Head of caudate nucleus (tissue), 42 donors: ENCODE data around the gene BRIP1.
A peak's percentile ranks its signal among the peaks of the same experiment; 100 is the strongest.

Experiments used
- DNase-seq, 42 donors: peaks; one replicate each; pipeline versions ENCODE4 v3.0.0 to v3.0.0-alpha.2; 2020 to 2021; ENCODE audit warnings: mixed read lengths in 7 of 42
- intact Hi-C: fragments of 100-400 bp; cut with DNase I; formaldehyde crosslinking; loops from one replicate; pipeline ENCODE4 v1.15.0; 2022

BRIP1 gene

DNA sequence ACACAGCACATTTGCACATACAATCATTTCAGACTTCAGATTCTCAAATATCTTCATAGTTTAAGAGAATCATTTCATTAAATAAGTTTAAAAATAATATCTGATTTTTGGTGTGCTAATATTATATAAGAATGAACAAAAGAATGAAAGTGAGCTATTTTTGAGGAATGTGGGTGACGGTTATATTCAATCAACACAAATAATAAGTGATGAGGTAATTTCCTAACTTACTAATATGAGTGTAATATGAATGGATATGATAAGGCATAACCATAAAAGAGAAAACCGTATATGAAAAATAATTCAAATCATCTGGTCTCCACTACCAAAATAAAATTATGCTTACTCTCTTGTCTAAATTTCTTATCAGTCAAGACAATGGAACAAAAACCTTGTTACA is 203.9 kb downstream of the BRIP1 start:
- intact Hi-C loops: no loop called here
- DNase-seq: no peak

DNA sequence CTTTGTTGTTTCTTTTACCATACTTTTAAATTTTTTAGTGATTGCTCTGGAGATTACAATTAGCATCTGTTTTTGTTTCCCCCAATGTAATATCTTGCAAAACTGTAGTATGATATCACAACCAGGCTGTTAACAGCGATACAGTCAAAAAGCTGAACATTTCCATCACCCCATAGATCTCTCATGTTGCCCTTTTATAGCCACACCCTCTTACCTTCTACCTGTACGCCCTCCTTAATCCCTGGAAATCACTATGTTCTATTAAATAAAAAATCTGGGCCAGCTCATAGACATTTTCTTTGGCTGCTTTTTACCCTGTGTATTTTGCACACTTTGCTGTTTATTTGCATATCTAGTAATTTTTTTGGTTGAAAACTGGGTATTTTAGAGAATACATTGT is 205.1 kb downstream of the BRIP1 start:
- DNase-seq: no peak
- intact Hi-C loops: no loop called here

DNA sequence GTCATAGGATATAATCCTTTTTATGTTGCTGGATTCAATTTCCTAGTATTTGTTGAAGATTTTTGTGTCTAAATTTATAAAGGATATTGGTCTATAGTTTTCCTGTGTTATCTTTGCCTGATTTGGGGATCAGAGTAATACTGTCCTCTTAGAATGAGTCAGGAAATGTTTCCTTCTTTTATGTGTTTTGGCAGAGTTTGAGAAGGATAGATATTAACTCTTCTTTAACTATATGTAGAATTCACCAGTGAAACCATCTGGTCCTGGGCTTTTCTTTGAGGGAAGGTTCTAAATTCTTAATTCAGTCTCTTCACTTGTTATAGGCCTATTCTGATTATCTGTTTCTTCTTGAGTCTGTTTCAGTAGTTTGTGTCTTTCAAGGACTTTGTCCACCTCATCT is 206.0 kb downstream of the BRIP1 start:
- intact Hi-C loops: no loop called here
- no peak for DNase-seq

DNA sequence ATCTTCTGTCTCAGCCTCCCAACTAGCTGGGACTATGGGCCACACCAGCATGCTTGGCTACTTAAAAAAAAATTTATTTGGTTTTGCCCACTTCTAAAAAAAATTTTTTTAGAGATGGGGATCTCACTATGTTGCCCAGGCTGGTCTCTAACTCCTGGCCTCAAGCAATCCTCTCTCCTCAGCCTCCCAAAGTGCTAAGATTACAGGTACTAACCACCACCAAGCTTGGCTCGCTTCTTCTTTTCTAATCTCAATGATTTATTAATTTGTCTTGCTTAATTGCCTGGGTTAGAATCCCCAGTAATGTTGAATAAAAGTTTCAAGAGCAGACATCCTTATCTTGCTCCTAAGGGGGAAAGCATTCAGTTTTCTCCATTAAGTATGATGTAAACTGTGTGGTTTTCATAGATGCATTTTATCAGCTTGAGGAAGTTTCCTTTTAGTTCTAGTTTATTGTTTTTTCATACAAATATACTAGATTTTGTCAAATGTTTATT is 206.6 kb downstream of the BRIP1 start:
- intact Hi-C loops: no loop called here
- no peak for DNase-seq

DNA sequence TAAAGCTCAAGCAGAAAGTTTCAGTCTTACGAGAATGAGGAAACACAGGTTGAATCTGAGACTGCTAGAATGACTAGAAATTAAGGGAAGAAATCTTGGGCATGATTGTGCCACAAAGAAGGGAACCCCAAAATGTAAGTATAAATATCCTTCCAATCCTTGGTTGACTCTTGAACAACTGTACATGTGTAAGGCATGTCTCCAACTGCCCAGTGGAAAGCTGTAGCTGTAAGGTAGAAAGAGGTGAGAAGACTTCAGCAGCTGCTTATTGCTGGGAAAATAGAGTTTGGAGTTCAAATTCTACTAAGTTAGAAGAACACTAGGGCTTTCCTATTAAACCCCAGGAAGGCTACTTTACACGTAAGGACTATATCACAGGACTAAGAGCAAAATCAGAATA is 212.6 kb downstream of the BRIP1 start:
- intact Hi-C loops: no loop called here
- no peak for DNase-seq

DNA sequence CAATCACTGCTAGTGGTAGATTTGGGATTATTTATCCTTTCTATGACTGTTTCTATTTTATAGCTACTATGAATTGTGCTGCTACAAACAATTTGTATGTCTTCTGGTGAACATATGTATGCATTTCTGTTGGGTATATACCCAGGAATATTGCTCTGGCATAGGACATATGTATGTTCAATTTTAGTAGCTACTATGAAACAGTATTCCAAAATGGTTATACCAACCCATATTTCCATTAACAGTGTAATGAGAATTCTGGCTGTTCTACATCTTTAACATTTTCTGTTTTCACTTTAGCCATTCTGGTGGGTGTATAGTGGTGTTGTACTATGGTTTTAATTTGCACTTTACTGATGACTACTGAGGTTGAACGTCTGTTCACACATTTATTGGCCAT is 214.7 kb downstream of the BRIP1 start:
- intact Hi-C loops: no loop called here
- no peak for DNase-seq

DNA sequence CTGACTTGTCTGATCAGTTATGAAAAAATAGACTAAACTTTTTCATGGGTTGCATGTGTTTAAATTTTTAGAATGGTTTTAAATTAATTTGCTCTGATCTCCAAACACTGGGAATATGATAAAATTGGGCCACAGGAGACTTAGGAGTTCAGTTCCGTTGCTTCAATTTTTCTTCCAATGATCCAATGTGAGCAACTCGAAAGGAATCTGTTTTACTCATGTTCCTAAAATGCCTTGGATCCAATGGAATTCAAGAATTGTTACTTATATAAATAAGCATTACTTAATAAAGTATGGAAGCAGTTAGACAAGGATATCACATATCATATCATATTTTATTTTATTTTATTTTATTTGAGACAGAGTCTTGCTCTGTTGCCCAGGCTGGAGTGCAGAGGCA is 216.3 kb downstream of the BRIP1 start:
- DNase-seq: no peak
- intact Hi-C loops: no loop called here

DNA sequence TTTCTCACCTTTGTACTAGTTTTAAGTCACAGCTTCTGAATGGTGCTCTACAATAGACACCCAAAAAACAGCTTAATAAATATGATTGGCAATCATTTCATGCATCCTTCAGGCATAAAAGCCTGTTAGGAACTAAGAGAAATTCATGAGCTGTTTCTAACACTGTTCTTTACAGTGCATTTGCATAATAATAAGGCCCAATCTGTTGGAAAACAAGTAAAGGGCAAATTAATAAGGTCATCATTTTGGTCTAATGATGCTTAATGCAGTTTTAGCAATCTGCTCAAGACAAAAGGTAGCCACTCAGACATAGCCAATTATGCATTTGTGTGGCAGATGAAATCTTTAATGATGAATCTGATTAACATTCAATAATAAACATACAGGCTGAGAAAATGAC is 216.8 kb downstream of the BRIP1 start:
- DNase-seq: no peak
- intact Hi-C loops: no loop called here

DNA sequence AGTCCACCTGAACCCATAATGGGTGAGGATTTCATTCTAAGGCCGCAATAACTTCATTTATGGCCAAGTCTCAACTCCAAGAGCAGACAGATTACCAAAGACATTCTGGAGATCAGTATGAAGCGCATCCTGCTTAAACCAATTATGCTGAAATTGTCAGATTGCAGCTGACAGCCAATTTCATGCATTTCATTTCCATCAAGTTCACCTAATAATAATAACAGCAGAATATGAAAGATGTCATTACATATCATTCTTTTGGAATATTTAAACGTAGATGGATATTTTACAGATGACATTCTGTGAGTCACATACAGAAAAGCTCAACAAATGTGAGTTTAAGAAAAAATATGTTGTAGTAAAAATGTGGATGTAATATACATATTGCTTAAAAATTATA is 217.4 kb downstream of the BRIP1 start:
- intact Hi-C loops: no loop called here
- DNase-seq: peak in 1 of 42 donors; percentile 7

DNA sequence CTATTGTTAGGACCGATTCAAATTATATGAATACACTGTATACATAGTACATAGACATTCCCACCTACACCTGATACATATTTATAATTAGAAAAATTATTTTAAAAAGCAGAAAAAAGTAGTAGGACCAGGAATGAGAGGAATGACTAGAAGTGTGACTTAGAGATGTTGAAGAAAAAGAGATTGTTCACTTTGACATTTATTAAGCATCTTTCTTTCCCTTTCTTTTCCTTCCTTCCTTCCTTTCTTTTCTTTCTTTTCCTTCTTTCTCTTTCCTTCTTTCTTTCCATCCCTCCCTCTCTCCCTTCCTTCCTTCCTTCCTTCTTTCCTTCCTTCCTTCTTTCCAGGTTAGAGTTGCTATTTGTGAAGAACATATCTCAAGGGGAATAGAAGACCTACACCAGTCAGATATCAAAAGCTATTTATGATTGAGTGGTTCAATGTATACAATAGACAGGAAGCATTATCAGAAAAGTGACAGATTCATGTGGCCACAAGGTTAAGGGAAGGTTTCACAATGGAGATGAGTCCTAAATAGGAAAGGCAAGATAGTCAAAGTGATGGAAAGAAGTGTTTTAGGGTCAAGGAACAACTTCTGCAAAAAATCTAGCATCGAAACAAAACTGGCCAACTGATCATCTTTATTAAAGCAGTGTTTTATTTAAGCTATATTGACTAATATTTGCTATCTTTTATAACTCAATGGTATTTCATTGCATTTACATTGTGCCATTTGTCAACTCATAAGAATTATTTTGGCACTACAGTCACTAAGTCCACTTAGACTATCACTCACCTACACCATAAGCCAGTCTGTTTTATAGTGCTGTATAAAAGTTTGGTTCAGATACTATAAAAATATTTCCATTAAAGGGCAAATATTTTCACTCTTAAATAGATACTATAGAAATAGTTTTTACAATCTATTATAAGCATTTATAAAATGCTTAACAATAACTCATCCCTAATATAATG is 218.2 kb downstream of the BRIP1 start:
- DNase-seq: no peak
- intact Hi-C loops: no loop called here

DNA sequence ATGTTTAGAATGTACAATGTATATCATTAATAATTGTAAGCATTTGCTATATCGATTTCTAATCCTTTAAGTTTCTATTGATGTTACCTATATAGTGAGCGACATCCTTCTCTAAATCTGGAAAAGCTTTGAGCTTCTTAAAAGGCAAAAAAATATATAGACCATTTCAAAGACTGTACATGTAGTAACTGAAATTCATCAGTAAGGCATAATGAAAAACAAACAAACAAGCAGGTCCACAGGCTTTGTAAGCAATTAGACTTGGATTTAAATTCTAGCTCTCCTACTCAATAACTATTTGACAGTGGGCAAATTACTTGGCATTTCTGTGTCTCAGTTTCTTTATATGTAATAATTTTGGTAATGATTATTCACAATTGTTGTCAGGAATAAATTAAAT is 220.6 kb downstream of the BRIP1 start:
- intact Hi-C loops: no loop called here
- no peak for DNase-seq

DNA sequence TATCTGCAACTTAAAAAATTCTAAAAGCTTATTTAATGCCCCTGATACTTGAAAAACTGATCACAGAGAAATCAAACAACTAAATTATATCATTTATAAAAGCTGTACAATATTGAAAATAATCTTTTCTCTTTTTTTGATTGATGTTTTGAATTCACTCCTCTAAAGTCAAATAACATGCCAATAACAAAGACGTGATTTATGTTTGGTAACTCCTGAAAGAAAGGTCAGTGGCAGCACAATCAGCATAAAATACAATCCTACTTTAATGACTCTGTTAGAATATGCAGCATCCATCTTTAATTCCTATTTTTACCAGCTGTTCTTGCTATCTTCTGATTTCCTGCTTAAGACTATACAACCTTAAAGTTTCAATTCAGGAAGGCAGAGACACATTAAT is 221.6 kb downstream of the BRIP1 start:
- DNase-seq: no peak
- intact Hi-C loops: no loop called here

DNA sequence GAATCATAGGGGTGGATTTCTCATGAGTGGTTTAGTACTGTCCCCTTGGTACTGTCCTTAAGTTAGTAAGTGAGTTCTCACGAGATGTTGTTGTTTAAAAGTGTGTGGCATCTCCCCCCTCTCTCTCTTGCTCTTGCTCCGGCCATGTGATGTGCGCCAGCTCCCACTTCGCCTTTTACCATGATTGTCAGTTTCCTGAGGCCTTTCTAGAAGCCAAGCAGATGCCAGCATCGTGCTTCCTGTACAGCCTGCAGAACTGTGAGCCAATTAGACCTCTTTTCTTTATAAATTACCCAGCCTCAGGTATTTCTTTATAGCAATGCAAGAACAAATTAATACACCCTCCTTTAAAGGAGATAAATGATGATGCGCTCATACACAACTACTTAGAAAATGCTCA is 222.2 kb downstream of the BRIP1 start:
- DNase-seq: no peak
- intact Hi-C loops: no loop called here

DNA sequence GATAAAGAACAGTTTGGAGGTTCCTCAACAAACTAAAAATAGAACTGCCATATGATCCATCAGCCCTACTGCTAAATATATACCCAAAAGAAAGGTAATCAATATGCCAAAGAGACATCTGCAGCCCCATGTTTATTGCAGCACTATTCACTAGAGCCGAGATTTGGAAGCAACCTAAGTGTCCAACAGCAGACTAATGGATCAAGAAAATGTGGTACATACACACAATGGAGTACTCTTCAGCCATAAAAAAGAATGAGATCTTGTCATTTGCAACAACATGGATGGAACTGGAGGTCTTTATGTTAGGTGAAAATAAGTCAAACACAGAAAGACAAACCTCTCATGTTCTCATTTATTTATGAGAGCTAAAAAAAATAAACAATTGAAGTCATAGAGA is 223.5 kb downstream of the BRIP1 start:
- DNase-seq: no peak
- intact Hi-C loops: no loop called here

DNA sequence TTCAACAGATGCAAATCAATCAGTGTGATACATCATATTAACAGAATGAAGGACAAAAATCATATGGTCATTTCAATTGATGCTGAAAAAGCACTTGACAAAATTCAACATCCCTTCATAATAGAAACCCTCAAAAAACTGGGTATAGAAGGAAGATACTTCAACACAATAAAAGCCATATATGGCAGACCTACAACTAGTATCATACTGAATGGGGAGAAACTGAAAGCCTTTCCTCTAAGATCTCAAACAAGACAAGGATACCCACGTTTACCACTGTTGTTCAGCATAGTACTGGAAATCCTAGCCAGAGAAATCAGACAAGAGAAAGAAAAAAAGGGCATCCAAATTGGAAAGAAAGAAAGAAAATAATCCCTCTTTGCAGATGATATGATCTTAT is 225.2 kb downstream of the BRIP1 start:
- intact Hi-C loops: no loop called here
- no peak for DNase-seq

DNA sequence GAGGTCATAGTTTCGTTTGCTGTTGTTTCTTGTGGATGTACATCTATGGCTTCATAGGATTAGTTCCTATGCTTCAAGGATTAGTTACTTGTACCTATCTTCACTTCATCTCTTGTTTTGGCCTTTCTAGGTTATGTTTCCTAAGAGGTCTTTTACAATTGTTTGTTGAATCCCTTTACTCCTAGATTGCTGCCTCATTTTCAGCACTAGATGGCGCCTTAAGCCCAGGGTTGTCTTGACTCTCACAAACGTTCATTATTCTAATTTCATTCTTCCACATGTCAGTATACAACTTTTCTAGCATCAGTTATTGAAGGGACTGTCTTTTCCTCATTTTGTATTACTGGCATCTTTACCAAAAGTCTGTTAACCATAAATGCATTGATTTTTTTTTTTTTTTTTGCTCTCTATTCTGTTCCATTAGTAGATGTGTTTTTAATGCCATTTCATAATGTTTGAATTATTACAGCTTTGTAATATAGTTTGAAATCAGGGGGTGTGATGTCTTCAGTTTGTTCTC is 227.4 kb downstream of the BRIP1 start:
- intact Hi-C loops: no loop called here
- peak in 29 of 42 donors; percentile 6 to 66 (median 32) for DNase-seq

DNA sequence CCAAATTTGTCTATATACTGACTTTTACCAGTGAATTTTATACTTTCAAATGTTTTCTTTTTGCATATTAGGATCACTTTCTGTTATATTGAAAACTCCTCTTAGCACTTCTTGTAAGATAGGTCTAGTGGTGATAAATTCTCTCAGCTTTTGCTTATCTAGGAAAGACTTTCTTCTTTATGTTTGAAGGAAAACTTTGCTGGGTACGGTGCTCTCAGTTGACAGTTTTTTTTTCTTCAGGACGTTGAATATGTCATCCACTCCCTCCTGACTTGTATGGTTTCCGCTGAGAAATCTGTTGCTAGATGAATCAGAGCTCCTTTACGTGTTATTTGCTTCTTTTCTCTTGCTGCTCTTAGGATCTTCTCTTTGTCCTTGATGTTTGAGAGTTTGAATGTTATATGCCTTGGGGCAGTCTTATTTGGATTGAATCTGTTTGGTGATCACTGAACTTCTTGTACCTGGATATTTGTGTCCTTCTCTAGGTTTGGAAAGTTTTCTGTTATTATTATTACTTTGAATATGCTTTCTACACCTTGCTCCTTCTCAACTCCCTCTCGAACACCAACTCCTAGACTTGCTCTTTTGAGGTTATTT is 228.3 kb downstream of the BRIP1 start:
- intact Hi-C loops: no loop called here
- no peak for DNase-seq

DNA sequence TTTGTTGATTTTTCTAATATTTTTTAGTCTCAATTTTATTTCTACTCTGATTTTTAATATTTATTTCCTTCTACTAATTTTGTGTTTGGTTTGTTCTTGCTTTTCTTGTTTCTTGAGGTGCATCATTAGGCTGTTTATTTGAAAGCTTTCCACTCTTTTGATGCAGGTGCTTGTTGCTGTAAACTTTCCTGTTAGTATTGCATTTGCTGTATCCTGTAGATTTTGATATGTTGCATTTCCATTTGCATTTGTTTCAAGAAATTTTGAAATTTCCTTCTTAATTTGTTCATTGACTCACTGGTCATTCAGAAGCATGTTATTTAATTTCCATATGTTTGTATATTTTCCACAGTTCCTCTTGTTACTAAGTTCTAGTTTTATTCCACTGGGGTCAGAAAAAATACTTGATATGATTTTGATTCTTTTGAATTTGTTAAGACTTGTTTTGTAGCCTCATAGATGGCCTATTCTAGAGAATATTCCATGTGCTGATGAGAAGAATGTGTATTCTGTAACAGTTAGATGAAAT is 229.3 kb downstream of the BRIP1 start:
- no peak for DNase-seq
- intact Hi-C loops: no loop called here

DNA sequence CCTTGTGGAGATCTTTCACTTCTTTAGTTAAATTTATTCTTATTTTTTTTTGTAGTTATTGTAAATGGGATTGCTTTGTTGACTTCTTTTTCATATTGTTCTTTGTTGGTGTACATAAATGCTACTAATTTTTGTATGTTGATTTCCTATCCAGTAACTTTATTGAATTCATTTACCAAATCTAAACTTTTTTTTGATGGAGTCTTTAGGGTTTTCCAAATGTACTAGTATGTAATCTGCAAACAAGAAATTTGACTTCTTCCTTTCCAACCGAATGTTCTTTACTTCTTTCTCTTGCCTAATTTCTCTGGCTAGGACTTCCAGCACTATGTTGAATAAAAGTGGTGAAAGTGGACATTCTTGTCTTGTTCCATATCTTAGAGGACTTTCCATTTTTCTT is 230.5 kb downstream of the BRIP1 start:
- intact Hi-C loops: no loop called here
- no peak for DNase-seq

DNA sequence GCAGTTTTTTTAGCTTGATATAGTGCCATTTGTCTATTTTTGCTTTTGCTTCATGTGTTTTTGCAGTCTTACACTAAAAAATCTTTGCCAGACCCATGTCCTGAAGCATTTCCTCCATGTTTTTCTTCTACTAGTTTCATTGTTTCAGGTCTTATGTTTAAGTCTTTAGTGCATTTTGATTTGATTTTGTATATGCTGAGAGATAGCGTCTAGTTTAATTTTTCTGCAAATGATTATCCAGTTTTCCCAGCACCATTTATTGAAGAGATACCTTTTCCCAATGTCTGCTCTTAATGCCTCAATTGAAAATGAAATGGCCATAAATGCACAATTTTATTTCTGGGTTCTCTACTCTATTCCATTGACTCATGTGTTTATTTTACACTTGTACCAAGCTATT is 231.5 kb downstream of the BRIP1 start:
- no peak for DNase-seq
- intact Hi-C loops: no loop called here
